Keratinocyte (primary cell): Measurements from ENCODE around the gene AFF2. TPM values are rescaled to one million over a fixed set of nuclear protein-coding genes. Genes with fewer than 3 reads are reported as not detected.

ENCODE experiments used
- DNase-seq: peaks from one replicate; pipeline ENCODE4 v3.0.0-alpha.2; 2011; ENCODE audit warnings: low read depth, missing footprints, low spot score
- FAIRE-seq: peaks from 2 replicates; lab custom pipeline; 2011; peaks lifted over from hg19 to GRCh38; lab: Jason Lieb, UNC
- H2AFZ ChIP-seq: 2 replicates; pipeline ENCODE4 v1.6.0; 2012; ENCODE audit warnings: low read length, control low read depth, inconsistent platforms; ENCODE audit not compliant: control insufficient read depth
- H3K27ac ChIP-seq: 2 replicates; pipeline ENCODE4 v1.5.1; 2011; ENCODE audit warnings: low read length; ENCODE audit not compliant: control insufficient read depth, insufficient read depth
- H3K27me3 ChIP-seq: 3 replicates; pipeline ENCODE4 v1.6.0; 2011; ENCODE audit warnings: low read length; ENCODE audit not compliant: control insufficient read depth, insufficient read depth; ENCODE audit errors: extremely low read depth
- H3K36me3 ChIP-seq, 2 experiments: 2 replicates in 1 of 2; 3 replicates in 1 of 2; pipeline ENCODE4 v1.5.1; 2011; ENCODE audit warnings: low read length in 2 of 2, mild to moderate bottlenecking in 1 of 2; ENCODE audit not compliant: control insufficient read depth in 2 of 2, insufficient read depth in 2 of 2; ENCODE audit errors: extremely low read depth in 1 of 2
- H3K4me1 ChIP-seq: 3 replicates; pipeline ENCODE4 v1.5.1; 2011; ENCODE audit warnings: low read length; ENCODE audit not compliant: control insufficient read depth, insufficient read depth; ENCODE audit errors: extremely low read depth
- H3K4me2 ChIP-seq: 3 replicates; pipeline ENCODE4 v1.6.0; 2011; ENCODE audit warnings: low read depth, low read length; ENCODE audit not compliant: control insufficient read depth, insufficient read depth; ENCODE audit errors: extremely low read depth
- H3K4me3 ChIP-seq, 3 experiments: fragments of 200-600 bp in 1 of 3; sonication (generic) in 1 of 3; 2 replicates in 2 of 3; 3 replicates in 1 of 3; pipeline ENCODE4 v1.5.1; 2011 to 2016; ENCODE audit warnings: low read length in 3 of 3, mild to moderate bottlenecking in 3 of 3, control low read depth in 2 of 3, inconsistent platforms in 1 of 3, low read depth in 1 of 3, mixed read lengths in 1 of 3, mixed run types in 1 of 3, moderate library complexity in 1 of 3; ENCODE audit not compliant: control insufficient read depth in 2 of 3, insufficient read depth in 2 of 3; ENCODE audit errors: extremely low read depth in 1 of 3
- H3K79me2 ChIP-seq: 2 replicates; pipeline ENCODE4 v1.6.0; 2012; ENCODE audit warnings: low read length; ENCODE audit not compliant: control insufficient read depth, insufficient read depth
- H3K9ac ChIP-seq: 3 replicates; pipeline ENCODE4 v1.6.0; 2011; ENCODE audit warnings: low read length; ENCODE audit not compliant: control insufficient read depth, insufficient read depth; ENCODE audit errors: extremely low read depth
- H3K9me1 ChIP-seq: 3 replicates; pipeline ENCODE4 v1.6.0; 2011; ENCODE audit warnings: low read length; ENCODE audit not compliant: control insufficient read depth, insufficient read depth; ENCODE audit errors: extremely low read depth
- H3K9me3 ChIP-seq: 2 replicates; pipeline ENCODE4 v1.5.1; 2012; ENCODE audit warnings: low read depth, low read length; ENCODE audit not compliant: control insufficient read depth
- H4K20me1 ChIP-seq: 3 replicates; pipeline ENCODE4 v1.6.0; 2011; ENCODE audit warnings: low read length; ENCODE audit not compliant: control insufficient read depth, insufficient read depth; ENCODE audit errors: extremely low read depth
- EZH2 ChIP-seq: IDR thresholded peaks from one replicate; pipeline ENCODE4 v1.6.1; 2012; ENCODE audit warnings: inconsistent platforms, mild to moderate bottlenecking, low read length, moderate library complexity
- dilution Hi-C: fragments of 300-500 bp; cut with MboI; formaldehyde crosslinking; loops from one replicate; pipeline ENCODE4 v1.7.0; 2020; ENCODE audit warnings: low sequenced_read_pairs; ENCODE audit not compliant: extremely low pct_ligation_motif_present
- polyA plus RNA-seq, 5 experiments: library from polyadenylated mRNA; depleted of rRNA in 3 of 5; stranded (reverse) in 3 of 5; stranded (forward) in 1 of 5; unstranded in 1 of 5; fragments of >200 nt; gene quantifications; 1 replicate in 1 of 5; 2 replicates in 3 of 5; 3 replicates in 1 of 5; pipeline versions ENCODE4 v1.2.1 to v1.2.3, GENCODE V29; 2011 to 2012; ENCODE audit warnings: missing spikeins in 2 of 5, low read depth in 1 of 5, low replicate concordance in 1 of 5
- TF ChIP-seq, protein P1 (sequence below), 3 experiments: IDR thresholded peaks in 1 of 3; conservative IDR thresholded peaks in 1 of 3; optimal IDR thresholded peaks in 1 of 3; 2 replicates in 2 of 3; 3 replicates in 1 of 3; pipeline versions ENCODE3 to v1.5.1; 2011; ENCODE audit warnings: low read length in 3 of 3, mild to moderate bottlenecking in 3 of 3, moderate library complexity in 2 of 3, control low read depth in 1 of 3, inconsistent platforms in 1 of 3; ENCODE audit not compliant: insufficient read depth in 2 of 3; ENCODE audit errors: extremely low read depth in 1 of 3

The AFF2 gene
- polyA plus RNA-seq, 1 donor (not counting 4 experiments of a cell fraction or from before 2014, with no cell fraction given), result 0.01 TPM

DNA sequence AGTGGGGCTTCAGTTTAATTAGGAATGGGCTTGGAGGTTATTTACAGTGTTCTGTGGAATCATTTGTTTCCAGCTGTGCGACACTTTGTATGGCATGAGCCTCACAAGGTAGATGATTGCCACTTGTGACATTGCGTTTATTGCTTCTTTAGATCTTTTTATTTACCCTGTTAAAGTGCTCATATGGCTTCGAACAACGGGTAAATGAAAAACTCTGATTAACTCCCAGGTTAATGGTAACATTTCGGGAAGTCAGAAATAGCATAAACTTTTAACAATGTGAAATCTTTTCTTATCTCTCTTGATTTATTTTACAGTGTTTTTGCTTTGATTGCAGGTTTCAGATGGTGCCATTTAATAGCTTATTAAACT lies 510.4 kb downstream of the AFF2 start:
- Histone ChIP-seq H3K4me2 (no peak overlapping the region), H3K27ac (no peak overlapping the region), H2AFZ (no peak overlapping the region), H4K20me1 (no peaks in the 10 kb centered on the region), H3K27me3 (no peaks in the 10 kb centered on the region), H3K9ac (no peak overlapping the region), H3K4me3 (no peak overlapping the region), H3K79me2 (no peaks in the 10 kb centered on the region), H3K9me3 (peaks cover 4% of the 10 kb centered on the region), H3K4me1 (no peaks in the 10 kb centered on the region), H3K36me3 (no peaks in the 10 kb centered on the region), H3K9me1 (no peaks in the 10 kb centered on the region)
- no peak for FAIRE-seq
- TF ChIP-seq EZH2, result no peak
- TF ChIP-seq, protein P1, sequence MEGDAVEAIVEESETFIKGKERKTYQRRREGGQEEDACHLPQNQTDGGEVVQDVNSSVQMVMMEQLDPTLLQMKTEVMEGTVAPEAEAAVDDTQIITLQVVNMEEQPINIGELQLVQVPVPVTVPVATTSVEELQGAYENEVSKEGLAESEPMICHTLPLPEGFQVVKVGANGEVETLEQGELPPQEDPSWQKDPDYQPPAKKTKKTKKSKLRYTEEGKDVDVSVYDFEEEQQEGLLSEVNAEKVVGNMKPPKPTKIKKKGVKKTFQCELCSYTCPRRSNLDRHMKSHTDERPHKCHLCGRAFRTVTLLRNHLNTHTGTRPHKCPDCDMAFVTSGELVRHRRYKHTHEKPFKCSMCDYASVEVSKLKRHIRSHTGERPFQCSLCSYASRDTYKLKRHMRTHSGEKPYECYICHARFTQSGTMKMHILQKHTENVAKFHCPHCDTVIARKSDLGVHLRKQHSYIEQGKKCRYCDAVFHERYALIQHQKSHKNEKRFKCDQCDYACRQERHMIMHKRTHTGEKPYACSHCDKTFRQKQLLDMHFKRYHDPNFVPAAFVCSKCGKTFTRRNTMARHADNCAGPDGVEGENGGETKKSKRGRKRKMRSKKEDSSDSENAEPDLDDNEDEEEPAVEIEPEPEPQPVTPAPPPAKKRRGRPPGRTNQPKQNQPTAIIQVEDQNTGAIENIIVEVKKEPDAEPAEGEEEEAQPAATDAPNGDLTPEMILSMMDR (optimal IDR thresholded peaks at IDR 0.05 in 1 of 3, IDR thresholded peaks at IDR 0.05 in 1 of 3, conservative IDR thresholded peaks at IDR 0.05 in 1 of 3; ENCODE audit: extremely low read depth in 1 of 3, insufficient read depth in 2 of 3, low read length in 3 of 3), result no peak
- dilution Hi-C loops, result no loop called here
- DNase-seq, result no peak

DNA sequence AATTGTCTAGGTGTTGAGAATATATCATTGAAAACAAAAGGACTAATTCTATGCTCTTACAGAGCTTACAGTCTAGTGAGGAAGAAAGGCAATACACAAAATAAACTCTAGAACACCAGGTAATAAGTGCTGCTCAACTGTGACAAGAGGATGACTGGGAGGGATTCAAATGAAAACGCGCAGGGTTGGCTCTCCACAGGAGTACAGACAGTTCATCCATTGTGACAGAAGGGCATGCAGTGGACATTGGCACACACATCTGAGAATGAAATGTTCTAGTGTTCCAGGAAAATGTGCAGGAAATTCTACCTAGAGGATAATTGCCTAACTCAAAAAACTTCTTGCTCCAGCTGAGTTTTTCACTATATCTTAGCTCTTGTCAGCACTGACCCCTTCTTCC lies 512.7 kb downstream of the AFF2 start:
- H3K36me3 ChIP-seq, result no peaks in the 10 kb centered on the region
- DNase-seq (no peak), FAIRE-seq (no peak)
- H3K79me2 ChIP-seq, result no peaks in the 10 kb centered on the region
- no peak overlapping the region for H3K9ac ChIP-seq
- no peaks in the 10 kb centered on the region for H3K27me3 ChIP-seq
- no peaks in the 10 kb centered on the region for H3K4me1 ChIP-seq
- no peaks in the 10 kb centered on the region for H3K9me1 ChIP-seq
- dilution Hi-C loops, result no loop called here
- H4K20me1 ChIP-seq, result no peaks in the 10 kb centered on the region
- H3K4me2 ChIP-seq, result no peak overlapping the region
- H3K27ac ChIP-seq, result no peak overlapping the region
- TF ChIP-seq EZH2, result no peak
- TF ChIP-seq, protein P1 (optimal IDR thresholded peaks at IDR 0.05 in 1 of 3, IDR thresholded peaks at IDR 0.05 in 1 of 3, conservative IDR thresholded peaks at IDR 0.05 in 1 of 3; ENCODE audit: extremely low read depth in 1 of 3, insufficient read depth in 2 of 3, low read length in 3 of 3), result no peak
- H3K9me3 ChIP-seq, result peaks cover 4% of the 10 kb centered on the region
- H3K4me3 ChIP-seq, result no peak overlapping the region
- H2AFZ ChIP-seq, result no peak overlapping the region
